GDM1 (cell line): ENCODE results near the gene ORC3.
"Not testable (repeated sequence)": the region's sequence is repeated elsewhere in the genome, so short reads cannot be mapped to it uniquely, and the experiment has no call there.

Experiments used
- DNase-seq: peaks from one replicate; lab custom pipeline; 2025; lab: John Stamatoyannopoulos, UW

ORC3 gene

DNA sequence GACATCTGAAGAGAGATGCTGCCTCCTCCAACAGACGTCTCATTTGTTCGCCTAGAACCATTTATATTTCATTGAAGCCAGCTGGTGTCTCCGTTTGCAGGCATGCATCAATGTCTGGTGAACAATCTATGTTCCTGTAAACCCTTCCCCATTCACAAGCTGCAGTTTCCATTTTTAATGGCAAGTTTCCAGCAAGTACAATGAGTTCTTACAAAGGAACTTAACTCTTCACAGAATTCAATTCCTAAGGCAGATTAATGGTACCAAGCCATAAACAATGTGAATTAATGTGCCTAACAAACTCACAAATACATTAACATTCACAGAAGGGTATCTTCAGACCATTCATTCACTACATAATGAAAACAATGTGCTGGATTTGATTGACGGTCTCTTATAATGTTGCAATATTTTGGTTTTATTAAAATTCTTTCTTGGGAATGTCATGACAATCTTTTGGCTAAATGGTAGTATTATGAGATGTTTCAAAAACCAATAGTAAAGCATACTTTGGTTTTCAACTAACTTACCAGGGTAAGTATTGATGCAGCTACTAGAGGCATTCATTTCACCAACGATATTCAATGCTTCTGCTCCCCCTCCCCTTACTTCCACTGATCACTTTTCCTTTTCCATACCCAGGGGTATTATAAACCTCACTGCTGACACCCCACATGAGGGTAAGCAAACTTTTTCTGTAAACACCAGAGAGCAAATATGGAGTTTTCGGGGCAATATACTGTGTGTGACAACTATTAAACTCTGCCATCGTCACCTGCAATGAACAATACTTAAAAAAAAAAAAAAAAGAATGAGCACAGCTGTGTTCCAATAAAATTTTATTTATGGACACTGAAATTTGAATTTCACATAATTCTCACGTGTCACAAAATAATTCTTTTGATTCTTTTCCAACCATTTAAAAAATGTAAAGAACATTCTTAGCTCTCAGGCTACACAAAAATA is 107.9 kb downstream of the ORC3 start:
- no peak for DNase-seq

- no peak for DNase-seq
Observed at GRCh38 chr6:87698547-87699006, 108.6 kb downstream of the ORC3 start.

DNA sequence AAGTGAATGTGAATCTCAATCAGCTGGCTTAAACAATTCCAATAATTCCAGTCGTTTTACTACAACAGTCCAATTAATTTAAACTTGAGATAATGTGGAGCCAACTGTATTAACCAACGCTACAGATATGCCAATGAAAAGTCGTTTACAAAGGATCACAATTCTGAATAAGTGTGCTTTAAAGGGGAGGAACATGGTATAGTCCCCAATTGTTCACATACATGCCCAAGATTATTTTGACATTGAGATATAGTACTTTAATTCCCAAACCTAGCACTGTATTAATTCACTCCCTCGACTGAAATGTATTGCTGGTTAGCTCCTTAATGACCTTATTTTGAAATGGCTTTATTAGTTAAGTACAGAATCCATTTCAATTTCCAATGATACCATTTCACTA is 109.6 kb downstream of the ORC3 start:
- DNase-seq, result no peak

DNA sequence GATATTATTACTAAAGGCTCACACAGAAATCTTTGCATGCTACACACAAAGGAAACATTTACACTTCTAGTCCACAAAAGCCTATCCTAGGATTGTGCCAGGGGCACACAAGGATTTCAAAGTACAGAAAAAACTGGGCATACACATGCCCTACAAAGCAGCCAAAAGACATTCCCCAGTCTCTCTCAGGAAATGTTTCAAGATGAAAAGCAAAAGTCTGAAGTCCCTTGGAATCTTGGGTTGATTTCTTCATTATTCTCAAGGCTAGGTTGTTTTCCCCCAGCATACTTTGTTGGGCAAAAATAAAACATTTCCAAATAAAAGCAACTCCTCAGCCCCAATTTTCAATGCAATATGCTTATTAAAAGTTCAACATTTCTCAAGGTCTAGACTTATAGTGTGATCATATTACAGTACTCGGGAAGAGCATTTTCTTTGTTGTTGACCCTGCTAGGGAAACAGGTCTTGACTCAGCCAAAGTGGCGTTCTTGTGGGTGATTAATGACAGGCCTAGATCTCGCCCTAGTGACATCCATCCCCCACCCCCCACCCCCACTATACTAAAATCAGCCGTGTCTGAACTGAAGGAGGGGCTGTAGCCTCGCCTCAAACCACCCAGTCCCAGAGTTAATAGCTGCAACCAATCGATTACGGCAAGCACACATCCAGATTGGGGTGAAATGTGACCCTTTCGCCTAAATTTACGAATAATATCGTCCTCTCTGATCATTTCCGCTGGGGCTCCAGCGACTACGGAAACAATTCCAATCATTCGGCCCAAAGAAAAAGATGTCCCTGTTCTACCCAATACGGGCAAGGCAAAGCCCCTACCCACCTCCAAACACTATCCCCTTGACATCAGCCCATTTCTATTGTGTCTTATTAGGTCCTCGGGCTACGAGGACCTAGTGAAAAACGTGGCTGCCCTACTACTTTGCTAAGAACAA is 110.7 kb downstream of the ORC3 start:
- no peak for DNase-seq

GRCh38 chr6:87701344-87701675 is 111.4 kb downstream of the ORC3 start:
- no peak for DNase-seq

- peak; percentile 97 for DNase-seq
Observed at GRCh38 chr6:87701676-87702588, 112.0 kb downstream of the ORC3 start, which contains the start of gene AKIRIN2. Gene AKIRIN2 (minus strand): TSS chr6:87702233. CDS start chr6:87701684, 549 bp downstream.

GRCh38 chr6:87702589-87702945 is 112.6 kb downstream of the ORC3 start:
- no peak for DNase-seq

GRCh38 chr6:87703039-87703438 is 113.1 kb downstream of the ORC3 start:
- not testable (repeated sequence) for DNase-seq

DNA sequence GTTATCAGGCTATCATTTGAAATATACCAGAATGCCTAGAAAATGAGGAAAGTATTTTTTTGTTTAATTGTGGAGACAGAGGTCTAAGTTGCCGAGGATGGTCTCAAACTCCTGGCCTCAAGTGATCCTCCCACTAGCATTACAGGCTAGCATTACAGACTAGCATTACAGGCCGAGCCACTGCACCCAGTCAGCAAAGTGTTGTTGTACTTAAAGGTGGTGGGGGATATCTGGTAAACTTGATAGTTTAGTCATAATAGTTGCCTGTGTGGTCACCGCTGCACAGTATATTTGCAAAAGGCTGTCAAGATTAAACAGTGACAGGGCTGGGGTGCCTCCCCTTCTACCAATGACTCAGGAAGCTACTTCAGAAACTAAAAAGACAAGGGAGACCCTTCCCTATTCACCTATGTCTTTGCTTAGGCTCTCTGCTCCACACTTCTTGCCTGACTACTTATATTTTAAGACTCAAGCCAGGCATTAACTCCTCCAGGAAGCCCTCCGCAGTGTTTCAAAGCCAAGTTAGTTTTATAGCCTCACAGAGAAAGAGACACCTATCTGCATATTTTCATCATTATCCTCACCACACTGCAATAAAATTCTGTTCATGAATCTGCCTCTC is 115.2 kb downstream of the ORC3 start:
- DNase-seq, result no peak

DNA sequence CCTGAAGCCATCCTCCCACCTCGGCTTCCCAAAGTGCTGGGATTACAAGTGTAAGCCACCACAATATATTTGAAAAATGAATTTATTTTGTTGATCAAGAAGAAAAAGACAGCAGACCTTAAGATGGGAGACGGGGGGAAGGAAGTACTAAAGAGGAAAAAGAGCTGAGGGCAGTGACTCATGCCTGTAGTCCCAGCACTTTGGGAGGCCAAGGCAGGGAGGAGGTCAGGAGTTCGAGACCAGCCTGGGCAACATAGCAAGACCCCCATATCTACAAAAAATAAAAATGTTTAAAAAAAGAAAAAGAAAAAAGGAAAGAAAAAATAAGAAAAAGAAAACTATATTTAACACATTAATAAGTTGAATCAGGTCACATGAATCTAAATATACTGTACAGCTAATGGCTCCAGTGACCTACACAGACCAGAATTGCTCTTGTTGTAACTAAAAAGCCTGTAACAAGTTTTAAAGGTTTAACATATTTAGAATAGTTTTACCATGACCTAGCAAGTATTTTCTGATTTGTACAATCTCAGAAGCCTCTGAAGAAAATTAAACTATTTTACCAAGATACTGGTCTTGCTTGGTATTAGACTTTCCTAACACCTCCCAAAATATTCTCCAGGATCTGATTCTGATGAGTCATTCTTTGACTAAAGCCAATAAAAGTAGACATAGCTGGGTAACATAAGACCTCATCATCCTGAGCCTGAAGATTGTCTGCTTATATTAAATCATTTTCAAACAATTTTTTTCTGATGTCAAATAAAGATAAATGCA is 116.4 kb downstream of the ORC3 start:
- DNase-seq, result no peak

- DNase-seq, result not testable (repeated sequence)
Observed at GRCh38 chr6:87708581-87709427, 118.9 kb downstream of the ORC3 start.

- DNase-seq, result no peak
Observed at GRCh38 chr6:87710090-87710489, 120.2 kb downstream of the ORC3 start.

DNA sequence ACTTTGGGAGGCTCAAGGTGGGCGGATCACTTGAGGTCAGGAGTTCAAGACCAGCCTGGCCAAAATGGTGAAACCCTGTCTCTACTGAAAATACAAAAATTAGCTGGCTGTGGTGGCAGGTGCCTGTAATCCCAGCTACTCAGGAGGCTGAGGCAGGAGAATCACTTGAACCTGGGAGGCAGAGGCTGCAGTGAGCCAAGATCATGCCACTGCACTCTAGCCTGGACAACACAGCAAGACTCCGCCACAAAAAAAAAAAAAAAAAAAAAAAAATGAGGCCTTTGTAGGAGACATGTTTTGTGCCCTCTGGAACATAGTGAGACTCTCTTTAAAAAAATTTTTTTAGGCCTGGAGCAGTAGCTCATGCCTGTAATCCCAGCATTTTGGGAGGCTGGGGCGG is 122.8 kb downstream of the ORC3 start:
- DNase-seq, result not testable (repeated sequence)

DNA sequence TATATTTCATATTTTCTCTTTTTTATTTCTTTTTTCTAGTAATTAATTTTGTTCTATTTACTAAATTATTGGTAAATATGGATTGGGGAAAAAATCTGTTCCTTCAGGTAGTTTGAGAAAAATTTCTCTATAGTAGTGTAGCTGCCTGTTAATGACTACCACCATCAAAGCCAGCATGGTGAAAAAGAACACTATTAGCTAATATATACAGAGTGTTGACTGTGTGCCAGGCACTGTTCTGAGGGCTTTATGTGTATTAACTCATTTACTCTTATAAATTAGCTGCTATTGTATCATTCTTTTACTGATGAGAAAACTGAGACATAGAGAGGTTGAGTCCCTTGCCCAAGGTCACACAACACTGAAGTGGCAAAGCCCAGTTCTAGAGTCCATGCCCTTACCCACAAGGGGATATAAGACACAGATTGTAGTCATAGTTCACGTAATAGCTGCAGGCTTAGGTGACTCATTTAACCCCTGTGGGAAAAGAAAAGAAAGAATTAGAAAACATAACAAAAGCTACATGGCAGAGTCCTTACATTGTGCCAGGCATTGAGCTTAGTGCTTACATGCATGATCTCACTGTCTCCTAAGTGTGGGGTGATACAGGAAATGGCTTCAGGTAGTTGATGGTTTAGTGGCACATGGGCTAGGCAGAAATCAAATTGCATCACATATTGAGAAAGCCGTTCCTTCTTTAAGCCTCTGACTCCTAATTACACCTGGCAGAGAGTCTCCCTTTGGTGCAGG is 124.3 kb downstream of the ORC3 start:
- no peak for DNase-seq
